H9 (cell line): ENCODE measurements around the gene ATP8B4. TPM values are rescaled to one million over a fixed set of nuclear protein-coding genes. Genes with fewer than 3 reads are reported as not detected.

Source experiments
- DNase-seq: peaks from one replicate; pipeline ENCODE4 v3.0.0-alpha.2; 2017
- H2AFZ ChIP-seq: one replicate; pipeline ENCODE4 v1.6.1; 2013; ENCODE audit warnings: mild to moderate bottlenecking, low read length, control low read depth, moderate library complexity
- H2AK5ac ChIP-seq: 2 replicates; pipeline ENCODE4 v1.6.1; 2013; ENCODE audit warnings: low read length, control low read depth, mixed read lengths; ENCODE audit not compliant: insufficient read length
- H2BK120ac ChIP-seq: one replicate; pipeline ENCODE4 v1.6.1; 2013; ENCODE audit warnings: low read depth, mild to moderate bottlenecking, low read length, control low read depth, inconsistent platforms; ENCODE audit not compliant: poor library complexity, severe bottlenecking
- H2BK12ac ChIP-seq: 2 replicates; pipeline ENCODE4 v1.6.1; 2013; ENCODE audit warnings: low read length, control low read depth, mixed read lengths, low read depth; ENCODE audit not compliant: insufficient read length
- H2BK15ac ChIP-seq: 2 replicates; pipeline ENCODE4 v1.6.1; 2013; ENCODE audit warnings: low read depth, low read length, control low read depth
- H2BK20ac ChIP-seq: one replicate; pipeline ENCODE4 v1.6.1; 2013; ENCODE audit warnings: low read depth, mild to moderate bottlenecking, low read length, control low read depth, inconsistent platforms; ENCODE audit not compliant: poor library complexity, severe bottlenecking
- H2BK5ac ChIP-seq: 2 replicates; pipeline ENCODE4 v1.6.1; 2013; ENCODE audit warnings: low read length, control low read depth, mixed read lengths; ENCODE audit not compliant: insufficient read length
- H3K14ac ChIP-seq: 2 replicates; pipeline ENCODE4 v1.6.1; 2013; ENCODE audit warnings: low read length, control low read depth; ENCODE audit not compliant: insufficient read depth
- H3K18ac ChIP-seq: 2 replicates; pipeline ENCODE4 v1.6.1; 2013; ENCODE audit warnings: low read depth, mild to moderate bottlenecking, mixed read lengths, low read length, control low read depth; ENCODE audit not compliant: insufficient read length
- H3K23ac ChIP-seq: 2 replicates; pipeline ENCODE4 v1.6.1; 2013; ENCODE audit warnings: low read length, control low read depth, mixed read lengths, low read depth; ENCODE audit not compliant: insufficient read length
- H3K23me2 ChIP-seq: 2 replicates; pipeline ENCODE4 v1.6.1; 2013; ENCODE audit warnings: low read depth, mild to moderate bottlenecking, mixed read lengths, low read length, control low read depth; ENCODE audit not compliant: insufficient read length, poor library complexity, severe bottlenecking
- H3K27ac ChIP-seq: 2 replicates; pipeline ENCODE4 v1.5.1; 2013; ENCODE audit warnings: low read length, control low read depth, mixed read lengths, low read depth; ENCODE audit not compliant: insufficient read length
- H3K27me3 ChIP-seq: 2 replicates; pipeline ENCODE4 v1.6.1; 2013; ENCODE audit warnings: low read length, control low read depth, inconsistent platforms; ENCODE audit not compliant: insufficient read depth
- H3K4ac ChIP-seq: 2 replicates; pipeline ENCODE4 v1.6.1; 2013; ENCODE audit warnings: low read depth, mild to moderate bottlenecking, control low read depth, inconsistent platforms, low read length, moderate library complexity
- H3K4me1 ChIP-seq: 2 replicates; pipeline ENCODE4 v1.6.1; 2013; ENCODE audit warnings: low read length, control low read depth, inconsistent platforms; ENCODE audit not compliant: insufficient read depth
- H3K4me2 ChIP-seq: 2 replicates; pipeline ENCODE4 v1.6.1; 2013; ENCODE audit warnings: low read length, control low read depth, mixed read lengths; ENCODE audit not compliant: insufficient read length, insufficient read depth
- H3K56ac ChIP-seq: 2 replicates; pipeline ENCODE4 v1.6.1; 2013; ENCODE audit warnings: low read depth, mild to moderate bottlenecking, mixed read lengths, low read length, control low read depth; ENCODE audit not compliant: insufficient read length
- H3K79me1 ChIP-seq: 2 replicates; pipeline ENCODE4 v1.6.1; 2013; ENCODE audit warnings: low read depth, mild to moderate bottlenecking, moderate library complexity, low read length, control low read depth, inconsistent platforms; ENCODE audit not compliant: insufficient read depth, poor library complexity, severe bottlenecking
- H3K79me2 ChIP-seq: 2 replicates; pipeline ENCODE4 v1.6.1; 2013; ENCODE audit warnings: low read length, control low read depth, inconsistent platforms; ENCODE audit not compliant: insufficient read depth
- H3K9ac ChIP-seq: 2 replicates; pipeline ENCODE4 v1.6.1; 2013; ENCODE audit warnings: low read length, control low read depth, mixed read lengths; ENCODE audit not compliant: insufficient read length; ENCODE audit errors: extremely low read depth
- H3K9me3 ChIP-seq: one replicate; pipeline ENCODE4 v1.6.1; 2013; ENCODE audit warnings: low read depth, low read length, inconsistent platforms; ENCODE audit not compliant: control insufficient read depth
- H3T11ph ChIP-seq: one replicate; pipeline ENCODE4 v1.6.1; 2013; ENCODE audit warnings: mild to moderate bottlenecking, low read length, control low read depth, inconsistent platforms
- H4K20me1 ChIP-seq: one replicate; pipeline ENCODE4 v1.6.1; 2013; ENCODE audit not compliant: control insufficient read depth, insufficient read length, insufficient read depth
- H4K5ac ChIP-seq: 2 replicates; pipeline ENCODE4 v1.6.1; 2013; ENCODE audit warnings: low read depth, mild to moderate bottlenecking, mixed read lengths, low read length, control low read depth; ENCODE audit not compliant: insufficient read length
- H4K8ac ChIP-seq: replicated peaks from 2 replicates; pipeline ENCODE4 v1.6.1; 2013; ENCODE audit warnings: low read length, control low read depth, mixed read lengths, low read depth; ENCODE audit not compliant: insufficient read length
- H4K91ac ChIP-seq: 2 replicates; pipeline ENCODE4 v1.6.1; 2013; ENCODE audit warnings: low read depth, mild to moderate bottlenecking, moderate library complexity, mixed read lengths, low read length, control low read depth; ENCODE audit not compliant: insufficient read length
- H3K27ac Mint-ChIP-seq, 3 experiments: 2 replicates in 2 of 3; 3 replicates in 1 of 3; pipeline ENCODE4 v1.8.0; 2020 to 2021; ENCODE audit warnings: mixed read lengths in 3 of 3, mild to moderate bottlenecking in 1 of 3, moderate library complexity in 1 of 3
- H3K27me3 Mint-ChIP-seq: 2 replicates; pipeline ENCODE4 v1.8.0; 2021; ENCODE audit warnings: low read depth, mild to moderate bottlenecking, moderate library complexity, mixed read lengths
- H3K36me3 Mint-ChIP-seq, 3 experiments: 2 replicates in 2 of 3; 3 replicates in 1 of 3; pipeline ENCODE4 v1.8.0; 2020 to 2021; ENCODE audit warnings: low read depth in 3 of 3, mixed read lengths in 3 of 3; ENCODE audit not compliant: insufficient read depth in 1 of 3
- H3K4me1 Mint-ChIP-seq, 2 experiments: 2 replicates each; pipeline ENCODE4 v1.8.0; 2020; ENCODE audit warnings: mixed read lengths in 2 of 2
- H3K4me3 Mint-ChIP-seq, 2 experiments: 2 replicates in 1 of 2; 3 replicates in 1 of 2; pipeline ENCODE4 v1.8.0; 2020 to 2021; ENCODE audit warnings: mild to moderate bottlenecking in 2 of 2, mixed read lengths in 2 of 2, moderate library complexity in 1 of 2
- H3K9me3 Mint-ChIP-seq, 2 experiments: 2 replicates in 1 of 2; 3 replicates in 1 of 2; pipeline ENCODE4 v1.8.0; 2020; ENCODE audit warnings: mild to moderate bottlenecking in 2 of 2, mixed read lengths in 2 of 2, moderate library complexity in 1 of 2
- WGBS: extraction: QIAGEN DNeasy Blood & Tissue Kit; methylation state at CpG from one replicate; pipeline ENCODE4 v1.1.7; 2013; ENCODE audit warnings: missing lambda C conversion rate, low lambda C conversion rate, mixed read lengths; ENCODE audit not compliant: insufficient read length; ENCODE audit errors: extremely low coverage; 5-methylcytosine and 5-hydroxymethylcytosine counted together
- total RNA-seq: library from RNA; stranded (reverse); gene quantifications from 2 replicates; pipeline ENCODE4 v1.2.1, GENCODE V29; 2021
- TF ChIP-seq, protein P1 (sequence below): fragments of 200-600 bp; sonication (generic); conservative IDR thresholded peaks from 3 replicates; pipeline ENCODE4 v1.8.0; 2021; ENCODE audit warnings: antibody characterized with exemption, mild to moderate bottlenecking

The ATP8B4 gene
- total RNA-seq, 1 experiment from 2014 or later: 0.52 TPM

DNA sequence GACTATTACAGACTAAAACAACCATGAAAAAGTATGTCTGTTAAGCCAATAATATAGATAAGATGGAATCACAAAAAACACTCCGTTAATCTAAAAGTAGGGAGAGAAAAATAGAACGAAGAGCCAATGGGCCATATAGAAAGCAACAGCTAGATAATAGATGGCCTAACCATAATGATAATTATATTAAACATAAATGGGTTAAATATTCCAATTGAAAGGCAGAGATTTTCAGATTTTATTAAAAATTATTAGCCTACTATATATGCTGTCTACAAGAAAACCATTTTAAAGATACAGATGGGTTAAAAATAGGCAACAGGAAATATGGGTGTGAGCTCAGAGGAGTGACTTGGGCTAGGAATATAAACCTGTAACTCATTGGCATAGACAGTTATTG lies 76.3 kb downstream of the ATP8B4 start:
- Histone ChIP-seq H2BK12ac (no peak overlapping the region), H3K9me3 (no peaks in the 10 kb centered on the region), H3K79me1 (no peaks in the 10 kb centered on the region), H3K14ac (no peak overlapping the region), H3K4ac (no peak overlapping the region), H2AK5ac (no peak overlapping the region), H3K4me2 (no peak overlapping the region), H3K18ac (no peak overlapping the region), H2AFZ (no peak overlapping the region), H2BK5ac (no peak overlapping the region), H3K27me3 (no peaks in the 10 kb centered on the region), H3K23me2 (no peaks in the 10 kb centered on the region), H3K56ac (no peak overlapping the region), H3K27ac (no peak overlapping the region), H3T11ph (no peak overlapping the region), H4K20me1 (no peaks in the 10 kb centered on the region), H3K79me2 (no peaks in the 10 kb centered on the region), H3K4me1 (no peaks in the 10 kb centered on the region), H4K91ac (no peak overlapping the region), H2BK15ac (no peak overlapping the region), H2BK20ac (no peak overlapping the region), H3K23ac (no peak overlapping the region), H3K9ac (no peak overlapping the region), H4K5ac (no peak overlapping the region), H2BK120ac (no peak overlapping the region), H4K8ac (no peak overlapping the region)
- no peaks in the 10 kb centered on the region for H3K4me1 Mint-ChIP-seq
- peaks cover 7 to 12% (median 9%) of the 10 kb centered on the region in 3 experiments; a peak in 5 of 7 replicates for H3K36me3 Mint-ChIP-seq
- DNase-seq: no peak
- no peak overlapping the region for H3K27ac Mint-ChIP-seq
- H3K27me3 Mint-ChIP-seq: no peaks in the 10 kb centered on the region
- TF ChIP-seq, protein P1, sequence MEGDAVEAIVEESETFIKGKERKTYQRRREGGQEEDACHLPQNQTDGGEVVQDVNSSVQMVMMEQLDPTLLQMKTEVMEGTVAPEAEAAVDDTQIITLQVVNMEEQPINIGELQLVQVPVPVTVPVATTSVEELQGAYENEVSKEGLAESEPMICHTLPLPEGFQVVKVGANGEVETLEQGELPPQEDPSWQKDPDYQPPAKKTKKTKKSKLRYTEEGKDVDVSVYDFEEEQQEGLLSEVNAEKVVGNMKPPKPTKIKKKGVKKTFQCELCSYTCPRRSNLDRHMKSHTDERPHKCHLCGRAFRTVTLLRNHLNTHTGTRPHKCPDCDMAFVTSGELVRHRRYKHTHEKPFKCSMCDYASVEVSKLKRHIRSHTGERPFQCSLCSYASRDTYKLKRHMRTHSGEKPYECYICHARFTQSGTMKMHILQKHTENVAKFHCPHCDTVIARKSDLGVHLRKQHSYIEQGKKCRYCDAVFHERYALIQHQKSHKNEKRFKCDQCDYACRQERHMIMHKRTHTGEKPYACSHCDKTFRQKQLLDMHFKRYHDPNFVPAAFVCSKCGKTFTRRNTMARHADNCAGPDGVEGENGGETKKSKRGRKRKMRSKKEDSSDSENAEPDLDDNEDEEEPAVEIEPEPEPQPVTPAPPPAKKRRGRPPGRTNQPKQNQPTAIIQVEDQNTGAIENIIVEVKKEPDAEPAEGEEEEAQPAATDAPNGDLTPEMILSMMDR: no peak
- peaks cover 11 to 12% of the 10 kb centered on the region in 2 experiments for H3K9me3 Mint-ChIP-seq
- WGBS: no CpG with 5 or more reads among the region's 2 CpGs
- no peak overlapping the region for H3K4me3 Mint-ChIP-seq
